Stimulated activated CD8-positive, alpha-beta memory T cell treated with anti-CD3 and anti-CD28 coated beads, Interleukin-12 subunit alpha, Interleukin-12 subunit beta, amount 100 ng/mL, for 1 hour (primary cell): ENCODE results near the gene G3BP2.
A peak's percentile ranks its signal among the peaks of the same experiment; 100 is the strongest.
"Not testable (repeated sequence)": the region's sequence is repeated elsewhere in the genome, so short reads cannot be mapped to it uniquely, and the experiment has no call there.

Experiments used
- DNase-seq: peaks from one replicate; pipeline ENCODE4 v3.0.0-alpha.2; 2020; ENCODE audit warnings: low read depth

Gene G3BP2

DNA sequence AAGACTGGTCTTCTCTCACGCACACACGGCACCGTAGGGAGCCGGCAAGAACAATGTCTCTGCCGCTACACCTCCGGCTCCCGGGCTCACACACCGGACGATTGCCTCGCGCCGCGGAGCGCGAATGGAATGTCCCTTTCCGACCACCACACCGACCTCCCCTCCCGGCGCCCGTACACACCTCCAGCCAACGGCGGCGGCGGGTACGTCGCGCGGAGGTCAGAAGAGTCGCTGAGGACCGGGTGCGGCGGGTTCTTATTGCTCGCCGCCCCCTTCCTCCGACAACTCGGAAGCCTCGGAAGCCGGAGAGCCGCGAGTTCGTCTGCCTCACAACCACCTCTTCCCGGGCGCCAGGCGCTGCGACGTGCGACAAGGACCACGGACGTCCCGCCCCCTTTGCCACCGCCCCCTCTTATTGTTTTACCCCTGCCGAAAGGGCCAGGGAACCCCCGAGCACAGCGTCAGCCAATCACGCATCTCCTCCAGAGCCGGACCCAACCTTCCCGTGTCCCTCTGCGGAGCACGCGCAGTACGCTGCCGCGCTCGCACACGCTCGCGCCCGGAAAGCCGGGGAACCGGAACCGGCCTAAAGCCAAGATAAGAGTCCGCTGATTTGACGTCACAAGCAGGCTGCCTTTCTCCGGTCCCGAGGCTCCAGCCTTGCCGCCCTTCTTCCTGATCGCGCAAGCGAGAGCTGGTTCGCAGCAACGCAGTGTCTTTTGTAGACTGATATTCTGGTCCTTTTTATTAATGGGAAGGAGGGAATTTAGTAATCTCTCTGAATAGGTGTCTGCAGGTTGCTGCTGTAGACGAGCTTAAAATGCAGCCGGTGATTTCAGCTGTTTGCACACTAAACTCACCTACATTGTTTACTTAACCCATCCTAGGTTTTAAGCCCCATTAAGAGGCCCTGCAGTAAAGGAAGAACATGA, at the start of gene G3BP2:
Gene G3BP2 (minus strand): TSS at position 385 of the 932 bp plus-strand sequence. CDS start 11,386 bp downstream, outside the sequence.
- peak; percentile 95 for DNase-seq

DNA sequence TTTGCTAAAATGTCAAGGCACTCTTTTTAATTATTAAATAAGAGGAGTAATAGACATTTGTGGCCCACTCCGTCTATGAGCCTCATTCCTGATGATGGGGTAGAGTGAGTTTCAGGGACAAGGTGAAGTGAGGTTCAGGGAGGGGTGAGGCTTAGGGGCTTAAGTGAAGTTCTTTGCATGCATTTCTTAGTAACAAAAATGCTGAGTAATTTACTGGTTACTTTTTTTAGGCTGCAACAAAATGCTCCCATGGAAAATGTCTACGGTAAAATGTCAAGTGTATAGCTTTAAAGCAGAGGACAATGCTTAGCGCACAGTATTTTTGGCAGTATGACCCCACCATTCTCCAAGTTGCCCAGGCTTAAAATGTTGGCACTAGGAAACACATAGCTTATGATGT, 49.2 kb upstream of the G3BP2 start:
- DNase-seq, result no peak

DNA sequence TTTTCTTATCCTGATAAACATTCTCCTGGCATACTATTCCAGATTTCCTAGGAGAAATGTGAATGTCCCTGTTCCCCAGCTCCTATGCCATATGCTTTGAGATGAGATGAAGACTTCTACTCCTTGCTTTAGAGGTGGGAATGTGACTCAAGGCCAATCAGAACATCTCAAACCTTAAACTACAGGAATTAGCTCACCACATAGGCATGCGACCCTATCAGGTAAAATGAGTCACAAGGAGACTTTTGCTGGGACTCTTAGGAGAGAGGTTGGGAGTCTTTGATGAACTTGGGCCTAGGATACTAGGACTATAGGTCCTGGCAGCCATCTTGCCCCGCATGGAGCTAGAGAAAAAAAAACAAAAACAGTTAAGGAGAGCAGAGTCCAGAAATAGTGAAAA, 45.3 kb upstream of the G3BP2 start:
- DNase-seq, result no peak

DNA sequence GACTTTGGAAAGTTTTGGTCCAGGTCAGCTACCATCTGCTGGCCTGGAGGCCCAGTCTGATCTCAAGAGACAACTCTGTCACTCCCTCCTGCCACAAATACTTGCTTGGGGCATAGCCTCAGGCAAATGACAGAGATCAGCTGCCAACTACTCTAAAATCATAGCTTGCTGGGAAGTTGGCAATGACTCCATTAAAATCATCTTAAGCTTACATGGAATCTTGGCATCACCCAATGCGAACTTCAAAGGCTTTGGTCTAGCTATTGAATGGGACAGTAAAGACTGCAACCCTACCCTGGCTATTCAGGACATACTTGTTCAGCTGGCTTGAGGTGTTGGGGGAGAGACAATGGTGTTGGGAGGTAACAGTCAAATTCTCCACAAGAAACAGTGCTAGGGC, 44.2 kb upstream of the G3BP2 start:
- no peak for DNase-seq

DNA sequence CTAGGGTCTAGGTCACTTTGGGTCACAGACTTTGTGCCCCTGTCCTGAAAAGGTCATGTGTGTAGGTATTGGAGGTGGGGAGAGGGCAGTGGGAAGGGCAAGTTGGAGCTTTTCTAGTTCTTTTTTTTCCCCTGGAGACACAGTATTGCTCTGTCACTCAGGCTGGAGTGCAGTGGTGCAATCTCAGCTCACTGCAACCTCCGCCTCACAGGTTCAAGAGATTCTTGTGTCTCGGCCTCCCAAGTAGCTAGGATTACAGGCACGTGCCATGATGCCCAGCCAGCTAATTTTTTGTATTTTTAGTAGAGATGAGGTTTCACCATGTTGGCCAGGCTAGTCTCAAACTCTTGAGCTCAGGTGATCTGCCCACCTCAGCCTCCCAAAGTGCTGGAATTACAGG, 42.8 kb upstream of the G3BP2 start:
- DNase-seq, result not testable (repeated sequence)

DNA sequence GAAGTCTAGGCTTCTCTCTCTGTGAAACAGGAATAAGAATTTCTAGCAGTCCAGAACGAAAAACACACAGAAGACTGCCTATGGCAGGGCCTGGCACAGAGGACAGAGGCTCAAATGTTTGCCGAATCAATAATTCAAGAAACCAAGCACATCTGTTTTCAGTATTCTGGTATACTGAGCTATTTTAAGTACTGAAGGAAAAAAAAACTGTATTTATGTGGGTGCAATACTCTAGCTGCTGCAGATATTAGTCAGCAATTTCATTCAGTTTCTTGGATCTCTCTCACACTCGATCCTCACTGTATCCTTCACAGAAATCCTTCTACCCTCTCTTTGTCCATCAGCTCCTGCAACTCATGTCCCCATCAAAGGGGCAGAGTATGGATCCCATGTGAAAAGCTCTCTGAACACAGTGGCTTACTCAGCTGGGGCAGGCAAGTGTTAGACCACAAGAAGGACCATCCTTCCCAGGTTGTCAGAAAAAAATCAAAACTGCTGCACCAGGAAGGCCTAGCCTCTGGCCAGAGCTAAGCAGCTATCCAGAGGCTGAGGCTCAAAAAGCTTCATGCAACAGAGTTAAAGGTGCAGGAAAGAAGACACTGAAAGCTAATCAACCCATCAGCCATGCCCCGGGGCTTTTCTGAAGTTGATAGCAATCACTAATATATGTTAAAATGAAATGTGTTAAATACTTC, 42.0 kb upstream of the G3BP2 start:
- DNase-seq, result no peak

DNA sequence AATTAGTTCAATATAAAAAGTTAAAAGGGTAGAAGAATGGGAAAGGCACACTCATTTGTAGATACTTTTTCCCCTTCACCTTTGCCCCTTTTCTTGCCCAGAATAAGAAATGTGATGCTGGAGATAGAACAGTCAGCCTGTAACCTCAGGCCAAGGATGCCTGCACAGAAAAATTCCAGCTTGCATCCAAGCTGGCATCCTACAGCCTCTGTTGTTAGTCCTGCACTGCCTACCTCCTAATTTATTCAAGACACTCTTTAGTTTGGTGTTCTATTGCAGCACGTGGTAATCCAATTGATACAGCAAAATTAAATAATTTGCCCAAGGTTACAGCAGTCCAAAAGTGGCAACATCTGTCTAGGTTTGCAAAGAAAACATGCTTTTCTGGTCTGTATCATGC, 41.5 kb upstream of the G3BP2 start:
- DNase-seq, result no peak

DNA sequence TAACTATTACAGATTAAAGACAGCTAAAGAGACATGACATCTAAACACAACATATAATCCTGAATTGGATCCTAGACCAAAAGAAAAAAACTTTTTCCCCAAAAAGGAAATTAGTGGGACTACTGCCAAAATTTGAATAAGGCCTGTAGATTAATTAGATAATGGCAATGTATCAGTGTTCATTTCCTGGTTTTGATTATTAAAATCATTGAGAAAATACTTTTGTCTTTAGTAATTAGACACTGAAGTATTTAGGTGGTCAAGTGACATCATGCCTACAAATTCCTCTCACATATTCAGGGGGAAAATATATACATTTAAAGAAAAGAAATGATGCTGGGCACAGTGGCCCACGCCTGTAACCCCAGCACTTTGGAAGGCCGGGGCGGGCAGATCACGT, 40.8 kb upstream of the G3BP2 start:
- DNase-seq, result no peak

DNA sequence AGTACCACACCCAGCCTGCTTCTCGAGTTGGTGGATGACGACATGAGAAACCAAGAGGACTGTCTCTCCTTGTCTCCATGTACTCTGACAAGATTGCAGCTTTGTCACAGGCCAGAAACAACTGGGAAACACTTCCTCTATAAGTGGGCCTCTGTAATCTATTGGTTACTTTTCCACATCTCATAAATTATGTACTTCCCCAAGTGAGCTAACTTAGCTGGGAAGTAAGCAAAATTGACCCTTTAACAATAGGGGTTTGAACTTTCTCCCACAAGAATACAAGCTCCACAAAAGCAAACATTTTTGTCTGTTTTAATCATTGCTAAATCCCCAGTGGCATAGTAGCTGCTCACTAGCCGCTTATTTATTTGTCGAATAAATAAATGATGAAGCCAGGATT, 37.0 kb upstream of the G3BP2 start:
- no peak for DNase-seq

DNA sequence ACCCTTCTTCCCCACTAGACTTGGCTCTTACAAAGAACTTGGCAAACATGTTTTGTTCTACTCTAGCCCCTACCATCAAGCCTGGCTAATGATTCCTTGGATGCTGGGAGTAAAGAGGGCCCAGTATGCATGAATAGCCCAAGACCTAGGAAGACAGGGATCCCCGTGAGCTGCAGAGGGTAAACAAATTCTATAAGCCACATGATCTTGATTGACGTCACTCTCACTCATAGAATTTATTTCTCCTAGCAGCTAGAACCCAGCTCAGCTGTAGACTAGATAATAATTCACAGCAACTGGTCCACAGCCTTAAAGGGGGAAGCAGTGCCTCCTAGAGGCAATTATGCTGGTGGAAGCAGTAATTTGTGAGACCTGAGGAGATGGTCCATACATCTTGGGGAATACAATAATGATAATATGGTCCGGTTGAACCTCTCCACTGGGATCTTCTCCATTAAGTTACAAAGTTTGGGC, 35.0 kb upstream of the G3BP2 start:
- peak; percentile 32 for DNase-seq

DNA sequence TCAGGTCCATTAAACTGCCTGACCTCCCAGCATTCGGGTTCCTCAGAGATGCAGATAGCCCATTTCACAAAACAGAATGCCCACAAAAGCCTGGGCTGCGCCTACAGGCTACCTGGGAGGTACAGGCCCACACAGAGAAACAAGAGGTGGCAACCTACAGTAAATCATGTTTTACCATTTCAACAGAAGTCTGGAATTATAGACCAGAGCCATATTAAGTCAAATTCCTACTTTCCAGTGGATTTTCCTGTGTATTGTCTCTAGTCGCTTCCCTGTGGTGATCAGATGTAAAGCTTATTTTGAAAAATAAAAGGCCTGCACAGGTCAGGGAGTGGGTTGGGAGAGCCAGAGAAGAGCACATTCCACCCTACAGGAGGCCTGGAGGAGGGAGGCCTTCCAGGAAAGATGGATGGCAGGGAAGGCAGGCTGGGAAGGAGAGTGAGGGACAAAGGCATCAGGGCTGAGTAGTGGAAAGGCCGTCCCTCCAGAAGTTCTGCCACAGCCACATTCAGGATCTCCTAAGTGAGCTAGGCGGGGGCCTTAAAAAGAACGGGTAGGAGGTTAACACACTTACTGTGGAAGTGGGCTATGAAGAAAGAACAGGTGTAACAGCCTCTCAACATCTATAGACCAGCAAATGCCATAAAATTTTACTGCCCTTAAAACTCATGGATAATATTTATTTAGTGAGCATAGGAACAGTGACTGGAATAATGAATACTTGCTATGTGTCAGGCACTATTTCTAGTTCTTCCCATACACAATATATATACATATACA, 32.2 kb upstream of the G3BP2 start:
- no peak for DNase-seq

DNA sequence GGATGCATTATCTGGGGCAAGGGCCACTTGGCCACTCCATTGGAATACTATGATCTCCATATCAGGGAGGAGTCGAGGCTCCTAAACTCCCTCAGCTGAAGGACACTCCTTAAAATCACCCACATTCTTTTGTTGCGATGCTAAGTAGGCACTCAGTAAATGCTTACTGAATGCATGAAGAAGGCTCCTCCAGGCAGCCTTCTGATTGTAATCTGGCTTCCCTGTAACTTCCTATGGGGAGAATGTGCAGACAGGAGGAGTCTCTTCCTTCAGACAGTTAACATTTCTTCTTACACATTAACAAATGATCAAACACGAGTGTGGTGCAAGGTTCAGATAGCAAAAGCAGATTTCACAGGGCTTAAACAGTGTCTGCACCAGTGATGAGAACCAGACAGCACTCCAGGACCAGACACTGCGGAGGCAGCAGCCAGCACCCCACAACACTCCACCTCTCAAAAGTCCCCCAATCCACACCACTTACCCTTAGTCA, 29.8 kb upstream of the G3BP2 start:
- DNase-seq, result no peak

DNA sequence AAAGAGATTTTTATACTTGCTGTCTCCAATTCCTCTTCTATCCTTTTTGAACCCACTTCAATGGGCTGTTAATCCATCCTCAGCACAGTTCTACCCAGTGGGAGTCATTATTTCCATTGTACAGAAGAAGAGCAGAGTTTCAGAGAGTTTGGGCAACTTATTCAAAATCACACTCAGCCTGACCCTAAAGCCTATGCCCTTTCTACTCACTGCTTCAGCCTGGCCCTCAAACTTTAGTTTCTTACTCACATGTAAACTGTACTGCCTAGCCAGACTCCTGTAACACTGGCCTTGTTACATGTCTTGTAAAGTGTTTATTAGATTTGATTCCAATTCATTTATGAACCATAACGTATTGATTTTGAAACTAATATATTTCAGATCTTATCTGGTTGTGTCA, 26.1 kb upstream of the G3BP2 start:
- DNase-seq, result no peak

DNA sequence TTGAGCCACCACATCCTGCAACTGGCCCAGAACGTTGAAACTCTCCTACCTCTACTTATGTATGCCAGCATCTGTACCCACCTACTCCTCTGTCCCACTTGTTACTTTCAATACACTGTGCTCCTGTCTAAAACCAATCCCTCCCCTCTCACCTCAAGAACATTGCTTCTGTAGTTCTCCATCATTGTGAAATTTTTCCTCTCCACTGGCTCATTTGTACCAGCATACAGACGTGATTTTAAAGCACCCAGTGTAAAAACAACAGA, 25.7 kb upstream of the G3BP2 start:
- DNase-seq, result no peak

DNA sequence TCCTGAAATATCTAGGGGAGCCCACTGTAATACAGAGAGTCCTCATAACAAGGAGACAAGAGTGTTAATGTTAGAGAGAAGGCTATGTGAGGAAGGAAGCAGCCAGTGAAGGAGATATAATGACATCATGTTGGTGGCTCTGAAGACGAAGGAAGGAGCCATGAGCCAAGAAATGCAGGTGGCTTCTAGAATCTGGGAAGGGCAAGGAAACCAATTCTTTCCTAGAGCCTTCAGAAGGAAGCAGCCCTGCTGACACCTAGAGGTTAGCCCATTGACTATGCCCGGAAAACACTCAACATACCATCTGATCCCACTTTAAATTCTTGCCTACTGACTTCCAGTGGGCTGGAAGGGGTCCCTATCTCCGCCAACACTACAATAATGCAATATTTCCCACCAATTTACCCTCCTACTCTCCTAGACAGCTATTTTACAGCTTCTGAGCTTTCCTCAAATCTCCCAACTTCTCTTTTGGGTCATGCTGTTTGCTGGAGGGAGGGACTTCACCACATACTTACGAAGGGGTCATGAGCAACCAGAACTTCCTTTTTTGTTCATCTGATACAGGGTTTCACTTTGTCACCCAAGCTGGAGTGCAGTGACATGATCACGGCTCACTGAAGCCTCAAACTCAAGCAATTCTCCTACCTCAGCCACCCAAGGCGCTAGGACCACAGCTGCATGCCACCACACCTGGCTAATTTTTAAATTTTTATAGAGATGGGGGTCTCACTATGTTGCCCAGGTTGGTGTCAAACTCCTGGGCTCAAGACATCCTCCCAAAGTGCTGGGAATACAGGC, 25.2 kb upstream of the G3BP2 start:
- no peak for DNase-seq

DNA sequence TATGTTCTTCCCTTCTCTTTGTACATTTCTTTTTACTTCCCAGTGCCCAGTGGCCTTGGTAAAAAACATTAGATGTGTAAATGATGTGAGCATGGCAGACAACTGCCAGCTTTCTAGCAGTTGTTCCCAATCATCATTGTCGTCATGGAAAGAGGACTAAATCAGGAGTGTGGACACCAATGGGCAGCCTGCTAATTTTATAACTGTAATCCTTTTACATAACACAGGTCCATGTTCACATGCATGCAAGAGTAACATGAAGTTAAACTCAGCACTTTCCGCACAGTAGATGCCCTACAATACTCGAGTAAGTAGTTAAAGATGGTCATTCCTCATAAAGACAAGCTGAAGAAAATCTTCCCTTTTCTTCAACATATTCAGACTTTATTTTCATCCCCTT, 23.4 kb upstream of the G3BP2 start:
- no peak for DNase-seq

DNA sequence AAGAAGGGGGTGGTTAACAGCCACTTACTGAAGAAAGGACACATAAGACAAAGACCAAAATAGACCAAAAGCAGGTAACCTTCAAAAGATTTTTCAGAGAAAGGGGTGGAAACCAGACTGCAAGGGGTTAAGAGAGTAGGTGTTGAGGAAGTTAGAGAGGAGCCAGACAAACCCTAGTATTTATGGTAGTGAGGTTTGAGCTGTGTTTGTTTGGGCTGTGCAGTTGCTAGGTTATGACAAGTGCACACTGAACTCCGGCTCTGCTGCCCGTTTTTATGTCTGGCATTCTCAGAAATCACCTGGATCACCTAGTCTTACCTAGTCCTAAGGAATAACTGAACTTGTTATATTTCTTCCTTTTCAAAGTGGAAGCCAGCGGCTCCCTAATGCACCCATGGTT, 22.9 kb upstream of the G3BP2 start:
- no peak for DNase-seq

DNA sequence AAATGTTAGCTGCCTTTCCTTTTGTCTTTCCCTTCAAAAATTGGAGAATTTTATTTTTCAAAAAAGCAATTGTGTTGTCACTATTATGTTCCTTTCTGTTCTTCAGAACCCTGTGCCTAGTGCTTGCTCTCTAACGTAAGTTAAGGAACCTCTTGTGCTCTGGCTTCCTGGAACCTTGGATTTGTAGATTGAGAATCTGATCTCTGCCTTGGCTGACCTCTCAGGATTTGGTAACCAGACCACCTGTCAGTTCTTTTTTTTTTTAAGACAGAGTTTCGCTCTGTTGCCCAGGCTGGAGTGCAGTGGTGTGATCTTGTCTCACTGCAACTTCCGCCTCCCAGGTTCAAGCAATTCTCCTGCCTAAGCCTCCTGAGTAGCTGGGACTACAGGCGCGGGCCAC, 18.9 kb upstream of the G3BP2 start:
- not testable (repeated sequence) for DNase-seq

DNA sequence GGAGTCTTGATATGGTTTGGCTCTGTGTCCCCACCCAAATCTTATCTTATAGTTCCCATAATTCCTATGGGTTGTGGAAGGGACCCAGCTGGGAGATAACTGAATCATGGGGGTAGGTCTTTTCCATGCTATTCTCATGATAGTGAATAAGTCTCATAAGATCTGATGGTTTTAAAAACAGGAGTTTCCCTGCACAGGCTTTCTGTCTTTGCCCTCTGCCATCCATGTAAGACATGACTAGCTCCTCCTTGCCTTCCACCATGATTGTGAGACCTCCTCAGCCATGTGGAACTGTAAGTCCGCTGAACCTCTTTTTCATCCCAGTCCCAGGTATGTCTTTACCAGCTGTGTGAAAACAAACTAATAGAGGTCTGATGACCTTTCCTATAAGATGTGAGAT, 13.9 kb upstream of the G3BP2 start:
- not testable (repeated sequence) for DNase-seq

DNA sequence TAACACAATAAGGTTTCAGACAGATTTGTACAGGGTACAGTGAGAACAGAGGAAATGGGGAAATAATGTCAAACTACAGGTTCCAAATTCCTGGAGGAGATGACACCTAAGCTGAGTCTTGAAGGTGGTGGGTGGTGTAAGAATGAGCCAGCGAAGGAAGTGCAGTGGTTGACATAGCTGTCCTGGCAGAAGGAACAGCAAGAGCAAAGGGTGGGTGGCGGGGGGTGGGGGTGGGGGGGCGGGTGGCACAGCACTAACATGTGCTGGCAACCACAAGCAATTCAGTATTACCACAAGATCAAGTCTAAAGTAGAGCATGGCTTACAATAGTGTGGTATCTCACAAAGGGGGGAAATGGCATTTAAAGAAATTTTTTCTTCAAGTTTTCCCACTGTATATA, 13.1 kb upstream of the G3BP2 start:
- DNase-seq, result no peak

DNA sequence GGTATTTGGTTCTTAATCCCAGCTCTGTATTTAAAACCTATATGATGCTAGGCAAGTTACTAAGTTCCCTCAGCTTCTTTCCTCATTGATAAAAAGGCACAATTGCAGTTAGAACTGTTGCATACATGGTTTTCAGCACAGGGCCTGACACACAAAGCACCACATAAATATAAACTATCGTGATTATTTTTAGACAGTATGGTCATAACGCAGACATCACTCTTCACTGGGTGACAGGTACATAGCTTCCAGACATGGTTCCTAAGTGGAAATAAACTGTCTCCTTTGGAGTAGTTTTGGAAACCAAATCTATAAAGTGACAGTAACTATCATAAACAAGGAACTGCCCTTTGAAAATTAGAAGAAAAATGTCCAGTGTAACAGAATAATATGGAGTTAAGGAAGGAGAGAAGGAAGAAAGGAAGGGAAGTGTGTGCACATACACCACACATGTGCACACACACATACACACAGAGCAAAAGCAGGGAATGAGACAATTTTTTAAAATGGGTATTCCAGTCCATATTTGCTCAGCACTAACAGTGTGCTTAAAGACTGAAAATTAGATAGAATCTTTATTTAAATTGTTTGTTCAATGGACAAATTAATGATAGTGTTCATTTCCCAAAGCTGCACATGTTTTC, 12.5 kb upstream of the G3BP2 start:
- DNase-seq, result no peak
